GM12874 (cell line): ENCODE results near the gene FAM234B.

Source experiments
- TF ChIP-seq, protein P1 (sequence below): IDR thresholded peaks from 2 replicates; pipeline ENCODE4 v1.5.1; 2011; ENCODE audit warnings: low read depth, mild to moderate bottlenecking, control low read depth, low read length, moderate library complexity; ENCODE audit not compliant: insufficient read depth

FAM234B gene

DNA sequence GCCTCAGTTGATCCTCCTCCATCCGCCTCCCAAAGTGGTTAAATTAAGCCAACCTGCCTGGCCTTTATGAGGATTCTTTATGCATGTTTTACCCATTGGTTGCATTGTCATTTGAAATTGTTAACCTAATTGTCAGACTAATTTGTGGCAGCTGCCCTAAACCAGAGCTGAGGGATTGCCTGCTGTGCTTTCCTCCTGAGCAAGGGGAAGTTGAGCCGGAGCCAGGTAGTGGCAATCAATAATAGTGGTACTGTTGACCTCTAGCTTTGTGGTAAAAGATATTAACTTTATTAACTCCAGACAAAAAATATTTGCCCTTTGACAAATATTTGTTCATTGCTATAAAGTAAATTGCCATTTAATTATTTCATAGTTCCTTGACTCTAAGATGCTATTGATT, 38.5 kb upstream of the FAM234B start:
- TF ChIP-seq, protein P1, sequence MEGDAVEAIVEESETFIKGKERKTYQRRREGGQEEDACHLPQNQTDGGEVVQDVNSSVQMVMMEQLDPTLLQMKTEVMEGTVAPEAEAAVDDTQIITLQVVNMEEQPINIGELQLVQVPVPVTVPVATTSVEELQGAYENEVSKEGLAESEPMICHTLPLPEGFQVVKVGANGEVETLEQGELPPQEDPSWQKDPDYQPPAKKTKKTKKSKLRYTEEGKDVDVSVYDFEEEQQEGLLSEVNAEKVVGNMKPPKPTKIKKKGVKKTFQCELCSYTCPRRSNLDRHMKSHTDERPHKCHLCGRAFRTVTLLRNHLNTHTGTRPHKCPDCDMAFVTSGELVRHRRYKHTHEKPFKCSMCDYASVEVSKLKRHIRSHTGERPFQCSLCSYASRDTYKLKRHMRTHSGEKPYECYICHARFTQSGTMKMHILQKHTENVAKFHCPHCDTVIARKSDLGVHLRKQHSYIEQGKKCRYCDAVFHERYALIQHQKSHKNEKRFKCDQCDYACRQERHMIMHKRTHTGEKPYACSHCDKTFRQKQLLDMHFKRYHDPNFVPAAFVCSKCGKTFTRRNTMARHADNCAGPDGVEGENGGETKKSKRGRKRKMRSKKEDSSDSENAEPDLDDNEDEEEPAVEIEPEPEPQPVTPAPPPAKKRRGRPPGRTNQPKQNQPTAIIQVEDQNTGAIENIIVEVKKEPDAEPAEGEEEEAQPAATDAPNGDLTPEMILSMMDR = no peak

DNA sequence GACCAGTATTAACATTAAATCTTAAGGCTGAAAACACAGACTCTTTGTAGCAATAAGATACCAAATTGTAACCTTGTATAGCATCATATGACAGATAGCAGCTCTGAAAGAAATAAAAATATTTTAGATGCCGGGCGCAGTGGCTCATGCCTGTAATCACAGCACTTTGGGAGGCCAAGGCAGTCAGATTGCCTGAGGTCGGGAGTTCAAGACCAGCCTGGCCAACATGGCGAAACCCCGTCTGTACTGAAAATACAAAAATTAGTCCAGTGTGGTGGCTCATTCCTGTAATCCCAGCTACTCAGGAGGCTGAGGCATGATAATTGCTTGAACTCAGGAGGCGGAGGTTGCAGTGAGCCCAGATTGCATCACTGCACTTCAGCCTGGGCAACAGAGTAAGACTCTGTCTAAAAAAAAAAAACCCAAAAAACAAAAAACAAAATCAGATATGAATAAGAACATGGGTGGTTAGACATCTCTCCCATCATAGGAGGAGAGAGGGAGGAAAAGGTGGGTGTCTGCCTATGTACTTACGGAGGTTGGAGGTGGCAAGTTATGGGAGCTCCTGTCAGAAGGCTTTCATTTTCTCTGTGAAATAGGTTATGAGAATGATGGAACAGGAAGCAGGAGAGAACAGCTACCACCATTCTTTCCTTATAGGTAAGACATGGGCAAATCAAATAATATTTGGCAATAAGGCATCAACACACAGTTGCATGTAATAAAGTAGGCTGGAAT, 36.5 kb upstream of the FAM234B start:
- TF ChIP-seq, protein P1 = no peak

- TF ChIP-seq, protein P1 = no peak
Observed at GRCh38 chr12:13008741-13009380, 35.3 kb upstream of the FAM234B start.

DNA sequence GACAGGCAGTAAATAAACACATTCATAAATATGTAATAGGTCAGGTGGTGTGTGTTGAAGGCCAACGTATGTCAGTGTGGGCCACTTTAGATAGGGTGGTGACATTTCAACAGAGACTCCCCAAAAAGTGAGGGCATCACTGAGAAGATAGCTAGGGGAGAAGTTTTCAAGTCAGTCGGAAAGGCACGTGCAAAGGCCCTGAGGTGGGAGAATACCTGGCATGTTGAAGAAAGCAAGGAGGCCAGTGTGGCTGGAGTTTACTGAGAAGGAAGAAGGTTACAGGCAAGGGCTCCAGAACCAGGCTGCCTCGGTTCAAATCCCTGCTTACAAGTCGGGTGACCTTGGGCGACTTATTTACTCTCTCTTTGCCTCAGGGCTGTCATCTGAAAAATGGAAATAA, 33.1 kb upstream of the FAM234B start:
- TF ChIP-seq, protein P1 = no peak

- TF ChIP-seq, protein P1 = no peak
Observed at GRCh38 chr12:13022851-13023271, 21.3 kb upstream of the FAM234B start.

GRCh38 chr12:13023811-13024530, 20.2 kb upstream of the FAM234B start:
- TF ChIP-seq, protein P1 = no peak

- TF ChIP-seq, protein P1 = no peak
Observed at GRCh38 chr12:13024531-13024916, 19.7 kb upstream of the FAM234B start.
